Measurements from ENCODE around the gene TMEM109. TPM values are rescaled to one million over a fixed set of nuclear protein-coding genes. Genes with fewer than 3 reads are reported as not detected.

TMEM109 gene
- total RNA-seq, 1 experiment from 2014 or later: 165 TPM

- DNase-seq (no peak), ATAC-seq (no peak)
- peaks cover 7% of the 10 kb centered on the region for H4K20me1 ChIP-seq (ENCODE audit: low read length)
- H3K9me2 ChIP-seq (replicated peaks; ENCODE audit: low read length): no peaks in the 10 kb centered on the region
- peaks cover 55% of the 10 kb centered on the region for H3K79me2 ChIP-seq (ENCODE audit: low read length)
- peaks cover 39% of the 10 kb centered on the region for H3K4me1 ChIP-seq (ENCODE audit: insufficient read depth, low read length)
- no peak overlapping the region for H3K4me3 ChIP-seq (ENCODE audit: low read length)
- no peak overlapping the region for H3K27ac ChIP-seq (ENCODE audit: low read length)
- H3K4me2 ChIP-seq (ENCODE audit: low read length): no peak overlapping the region
- no peak overlapping the region for H3K9ac ChIP-seq (ENCODE audit: low read length)
- BruUV-seq (replicated peaks): no TSS peak
- H3K9me3 ChIP-seq (ENCODE audit: low read length): no peaks in the 10 kb centered on the region
- peaks cover 27% of the 10 kb centered on the region; the same call in 1 of the 2 replicates for H3K36me3 ChIP-seq (ENCODE audit: low read depth, low read length)
- peaks cover 3% of the 10 kb centered on the region for H3F3A ChIP-seq (ENCODE audit: low read length, unreplicated experiment)
- H3K27me3 ChIP-seq (ENCODE audit: low read length): no peaks in the 10 kb centered on the region
- TF ChIP-seq EZH2 (IDR thresholded peaks at IDR 0.05; ENCODE audit: low read length, unreplicated experiment) (no peak), EZH2phosphoT487 (IDR thresholded peaks at IDR 0.05; ENCODE audit: borderline replicate concordance, low read length) (no peak), CTCF (conservative IDR thresholded peaks at IDR 0.05; ENCODE audit: low read depth, low read length) (no peak)
- ChIA-PET CTCF (no interaction called here), POLR2A (ENCODE audit: unreplicated experiment) (no interaction called here)
- H2AFZ ChIP-seq (ENCODE audit: low read length): no peak overlapping the region
- intact Hi-C loops (cut with micrococcal nuclease): loop anchor here (5.0 kb wide), 1 partner anchor 267 kb away; no protein-coding TSS in a partner anchor
These were observed 6.0 kb downstream of the TMEM109 start for GRCh38 chr11:60919956-60920355.

- Histone ChIP-seq H4K20me1 (ENCODE audit: low read length) (peaks cover 7% of the 10 kb centered on the region), H3F3A (ENCODE audit: low read length, unreplicated experiment) (no peaks in the 10 kb centered on the region), H2AFZ (ENCODE audit: low read length) (no peak overlapping the region), H3K9me2 (replicated peaks; ENCODE audit: low read length) (no peaks in the 10 kb centered on the region), H3K9me3 (ENCODE audit: low read length) (no peaks in the 10 kb centered on the region), H3K9ac (ENCODE audit: low read length) (no peak overlapping the region), H3K4me3 (ENCODE audit: low read length) (no peak overlapping the region), H3K4me2 (ENCODE audit: low read length) (no peak overlapping the region), H3K79me2 (ENCODE audit: low read length) (peaks cover 48% of the 10 kb centered on the region), H3K27ac (ENCODE audit: low read length) (no peak overlapping the region), H3K36me3 (ENCODE audit: low read depth, low read length) (peaks cover 27% of the 10 kb centered on the region; the same call in 1 of the 2 replicates), H3K4me1 (ENCODE audit: insufficient read depth, low read length) (peaks cover 44% of the 10 kb centered on the region), H3K27me3 (ENCODE audit: low read length) (no peaks in the 10 kb centered on the region)
- no peak for TF ChIP-seq EZH2phosphoT487 (IDR thresholded peaks at IDR 0.05; ENCODE audit: borderline replicate concordance, low read length)
- TF ChIP-seq EZH2 (IDR thresholded peaks at IDR 0.05; ENCODE audit: low read length, unreplicated experiment): no peak
- no peak for TF ChIP-seq CTCF (conservative IDR thresholded peaks at IDR 0.05; ENCODE audit: low read depth, low read length)
- no peak for ATAC-seq
- ChIA-PET POLR2A (ENCODE audit: unreplicated experiment) (no interaction called here), CTCF (no interaction called here)
- intact Hi-C loops (cut with micrococcal nuclease): no loop called here
- DNase-seq: no peak
- BruUV-seq (replicated peaks): no TSS peak
These were observed 7.3 kb downstream of the TMEM109 start for GRCh38 chr11:60921259-60921658.

- POLR2A ChIA-PET (ENCODE audit: unreplicated experiment): no interaction called here
- no TSS peak for BruUV-seq (replicated peaks)
These were observed 7.9 kb downstream of the TMEM109 start for GRCh38 chr11:60921777-60922335.

More at GRCh38 chr11:60921777-60922335, 7.9 kb downstream of the TMEM109 start:
- Histone ChIP-seq H3K4me1 (ENCODE audit: insufficient read depth, low read length) (peaks cover 40% of the 10 kb centered on the region), H3K4me2 (ENCODE audit: low read length) (no peak overlapping the region), H3K9me3 (ENCODE audit: low read length) (no peaks in the 10 kb centered on the region), H3K27me3 (ENCODE audit: low read length) (no peaks in the 10 kb centered on the region), H3K4me3 (ENCODE audit: low read length) (no peak overlapping the region), H3K79me2 (ENCODE audit: low read length) (peaks cover 42% of the 10 kb centered on the region), H4K20me1 (ENCODE audit: low read length) (peaks cover 13% of the 10 kb centered on the region), H3K9me2 (replicated peaks; ENCODE audit: low read length) (no peaks in the 10 kb centered on the region), H3K27ac (ENCODE audit: low read length) (no peak overlapping the region), H3F3A (ENCODE audit: low read length, unreplicated experiment) (no peaks in the 10 kb centered on the region), H2AFZ (ENCODE audit: low read length) (no peak overlapping the region), H3K9ac (ENCODE audit: low read length) (no peak overlapping the region), H3K36me3 (ENCODE audit: low read depth, low read length) (peaks cover 27% of the 10 kb centered on the region; the same call in 1 of the 2 replicates)
- DNase-seq (no peak), ATAC-seq (no peak)
- intact Hi-C loops (cut with micrococcal nuclease): no loop called here
- no peak for TF ChIP-seq EZH2 (IDR thresholded peaks at IDR 0.05; ENCODE audit: low read length, unreplicated experiment)
- TF ChIP-seq CTCF (conservative IDR thresholded peaks at IDR 0.05; ENCODE audit: low read depth, low read length): no peak
- TF ChIP-seq EZH2phosphoT487 (IDR thresholded peaks at IDR 0.05; ENCODE audit: borderline replicate concordance, low read length): no peak
- CTCF ChIA-PET: no interaction called here
